Lower leg skin (tissue), 4 donors: Measurements from ENCODE around the gene PAX7. TPM values are rescaled to one million over a fixed set of nuclear protein-coding genes. Genes with fewer than 3 reads are reported as not detected.

Experiments used
- DNase-seq, 2 donors: peaks; one replicate each; pipeline ENCODE4 v3.0.0-alpha.2; 2019; ENCODE audit warnings: low spot score in 2 of 2
- H3K4me3 ChIP-seq: fragments of 200-600 bp; sonication (generic); 2 replicates; pipeline ENCODE4 v1.5.1; 2017; ENCODE audit warnings: mild to moderate bottlenecking, low read depth; ENCODE audit not compliant: poor library complexity, severe bottlenecking
- CTCF ChIP-seq, 3 donors: fragments of 450-650 bp; IDR thresholded peaks; one replicate each; pipeline ENCODE4 v1.5.1; 2016; ENCODE audit warnings: antibody characterized with exemption in 3 of 3, mild to moderate bottlenecking in 3 of 3, moderate library complexity in 2 of 3
- POLR2A ChIP-seq, 2 donors: fragments of 450-650 bp; IDR thresholded peaks; one replicate each; pipeline ENCODE4 v1.6.1; 2016 to 2017; ENCODE audit warnings: antibody characterized with exemption in 2 of 2, mild to moderate bottlenecking in 1 of 2, moderate library complexity in 1 of 2
- WGBS, 2 donors: methylation state at CpG; one replicate each; pipeline ENCODE4 v1.1.5; 2018; 5-methylcytosine and 5-hydroxymethylcytosine counted together
- intact Hi-C: fragments of 100-400 bp; cut with DNase I; formaldehyde crosslinking; loops from one replicate; pipeline ENCODE4 v1.15.0; 2023; ENCODE audit warnings: low total_unique reads
- total RNA-seq, 4 donors: library from RNA; depleted of rRNA; stranded (reverse); fragments of >200 nt; gene quantifications; one replicate each; pipeline ENCODE4 v1.1.0, GENCODE V29; 2016

The PAX7 gene
- total RNA-seq, 4 donors from 2014 or later, result 0.06 to 0.11 TPM; not detected in 2

GRCh38 chr1:18751425-18751824, 120.8 kb downstream of the PAX7 start:
- WGBS, 2 donors, result 19 to 31% methylated on average over 4 of the region's 4 CpGs
- no peak overlapping the region for H3K4me3 ChIP-seq
- intact Hi-C loops, result no loop called here
- TF ChIP-seq CTCF (IDR thresholded peaks at IDR 0.05) (no peak), POLR2A (IDR thresholded peaks at IDR 0.05) (no peak)
- no peak for DNase-seq

GRCh38 chr1:18752409-18752808, 121.8 kb downstream of the PAX7 start:
- no peak overlapping the region for H3K4me3 ChIP-seq
- intact Hi-C loops, result no loop called here
- no peak for DNase-seq
- TF ChIP-seq POLR2A (IDR thresholded peaks at IDR 0.05) (no peak), CTCF (IDR thresholded peaks at IDR 0.05) (no peak)

GRCh38 chr1:18760156-18760555, 129.5 kb downstream of the PAX7 start:
- WGBS, 2 donors, result 82 to 89% methylated on average over 3 of the region's 3 CpGs
- DNase-seq, result no peak
- intact Hi-C loops, result no loop called here
- TF ChIP-seq POLR2A (IDR thresholded peaks at IDR 0.05) (no peak), CTCF (IDR thresholded peaks at IDR 0.05) (no peak)
- no peak overlapping the region for H3K4me3 ChIP-seq

GRCh38 chr1:18761948-18762840, 131.5 kb downstream of the PAX7 start:
- TF ChIP-seq POLR2A (IDR thresholded peaks at IDR 0.05) (no peak), CTCF (IDR thresholded peaks at IDR 0.05) (no peak)
- DNase-seq, result no peak
- H3K4me3 ChIP-seq, result no peak overlapping the region
- intact Hi-C loops, result no loop called here
- 72 to 78% methylated on average over 14 of the region's 14 CpGs for WGBS, 2 donors

- intact Hi-C loops, result no loop called here
- no peak for TF ChIP-seq CTCF (IDR thresholded peaks at IDR 0.05)
- no peak for TF ChIP-seq POLR2A (IDR thresholded peaks at IDR 0.05)
- H3K4me3 ChIP-seq, result no peak overlapping the region
- 50 to 52% methylated on average over 6 to 7 of the region's 7 CpGs for WGBS, 2 donors
- no peak for DNase-seq
Observed at GRCh38 chr1:18764362-18764761, 133.7 kb downstream of the PAX7 start.
